Measurements from ENCODE around the gene FOXO6. TPM values are rescaled to one million over a fixed set of nuclear protein-coding genes. Genes with fewer than 3 reads are reported as not detected.
A peak's percentile ranks its signal among the peaks of the same experiment; 100 is the strongest.

The FOXO6 gene
- polyA plus RNA-seq, 1 donor (not counting 4 experiments of a cell fraction or from before 2014, with no cell fraction given), result not detected

DNA sequence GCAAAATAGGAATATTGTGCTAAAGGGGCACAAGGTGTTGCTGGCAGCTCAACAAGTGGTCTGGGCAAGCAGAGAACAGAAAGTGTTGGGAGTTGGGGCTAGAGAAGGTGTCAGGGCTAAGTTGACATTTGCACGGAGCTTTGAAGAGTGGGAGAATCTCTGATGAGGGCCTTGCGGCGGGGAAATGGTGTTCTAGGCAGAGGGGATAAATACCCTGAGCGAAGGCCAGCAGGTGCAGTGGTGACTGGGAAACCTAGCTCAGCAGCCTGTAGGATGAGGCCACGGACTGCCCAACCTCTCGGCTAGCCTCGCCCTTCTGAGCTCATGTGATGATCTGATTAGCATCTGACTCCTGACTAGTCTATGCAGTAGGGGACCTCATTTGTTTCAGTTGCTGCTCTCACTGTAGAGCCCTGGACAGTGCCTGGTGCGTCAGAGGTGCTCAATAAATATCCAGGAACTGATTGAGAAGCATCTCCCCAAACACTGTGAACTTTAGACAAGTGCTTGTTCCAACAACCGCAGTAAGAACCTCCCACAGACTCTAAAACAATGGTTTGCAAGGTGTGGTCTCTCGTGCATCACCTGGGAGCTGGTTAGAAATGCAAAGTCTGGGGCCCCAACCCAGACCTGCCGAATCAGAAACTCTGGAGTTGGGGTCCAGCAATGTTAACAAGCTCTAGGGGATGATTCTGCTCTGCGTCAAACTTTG is 1.0 kb upstream of the FOXO6 start:
- DNase-seq (ENCODE audit: low read depth, low spot score), result no peak
- no peaks in the 10 kb centered on the region for H3K79me2 ChIP-seq (ENCODE audit: control insufficient read depth, insufficient read depth, low read length)
- H4K20me1 ChIP-seq (ENCODE audit: control insufficient read depth, extremely low read depth, insufficient read depth, low read length), result peaks cover 7% of the 10 kb centered on the region
- no peaks in the 10 kb centered on the region for H3K9me3 ChIP-seq (ENCODE audit: control insufficient read depth, low read depth, low read length)
- peaks cover 3% of the 10 kb centered on the region for H3K9me1 ChIP-seq (ENCODE audit: control insufficient read depth, extremely low read depth, insufficient read depth, low read length)
- peaks cover 37% of the 10 kb centered on the region for H3K4me1 ChIP-seq (ENCODE audit: control insufficient read depth, extremely low read depth, insufficient read depth, low read length)
- no peaks in the 10 kb centered on the region for H3K36me3 ChIP-seq (ENCODE audit: control insufficient read depth in 2 of 2, extremely low read depth in 1 of 2, insufficient read depth in 2 of 2, low read length in 2 of 2)
- FAIRE-seq, result peak; percentile 69
- peak overlapping the region in 2 of 3 experiments; percentile 16 to 54 for H3K4me3 ChIP-seq (ENCODE audit: control insufficient read depth in 2 of 3, extremely low read depth in 1 of 3, insufficient read depth in 2 of 3, low read depth in 1 of 3, low read length in 3 of 3)
- H3K9ac ChIP-seq (ENCODE audit: control insufficient read depth, extremely low read depth, insufficient read depth, low read length), result no peak overlapping the region
- dilution Hi-C loops (cut with MboI; ENCODE audit: extremely low pct_ligation_motif_present, low sequenced_read_pairs), result no loop called here
- TF ChIP-seq, protein P1, sequence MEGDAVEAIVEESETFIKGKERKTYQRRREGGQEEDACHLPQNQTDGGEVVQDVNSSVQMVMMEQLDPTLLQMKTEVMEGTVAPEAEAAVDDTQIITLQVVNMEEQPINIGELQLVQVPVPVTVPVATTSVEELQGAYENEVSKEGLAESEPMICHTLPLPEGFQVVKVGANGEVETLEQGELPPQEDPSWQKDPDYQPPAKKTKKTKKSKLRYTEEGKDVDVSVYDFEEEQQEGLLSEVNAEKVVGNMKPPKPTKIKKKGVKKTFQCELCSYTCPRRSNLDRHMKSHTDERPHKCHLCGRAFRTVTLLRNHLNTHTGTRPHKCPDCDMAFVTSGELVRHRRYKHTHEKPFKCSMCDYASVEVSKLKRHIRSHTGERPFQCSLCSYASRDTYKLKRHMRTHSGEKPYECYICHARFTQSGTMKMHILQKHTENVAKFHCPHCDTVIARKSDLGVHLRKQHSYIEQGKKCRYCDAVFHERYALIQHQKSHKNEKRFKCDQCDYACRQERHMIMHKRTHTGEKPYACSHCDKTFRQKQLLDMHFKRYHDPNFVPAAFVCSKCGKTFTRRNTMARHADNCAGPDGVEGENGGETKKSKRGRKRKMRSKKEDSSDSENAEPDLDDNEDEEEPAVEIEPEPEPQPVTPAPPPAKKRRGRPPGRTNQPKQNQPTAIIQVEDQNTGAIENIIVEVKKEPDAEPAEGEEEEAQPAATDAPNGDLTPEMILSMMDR (optimal IDR thresholded peaks at IDR 0.05 in 1 of 3, IDR thresholded peaks at IDR 0.05 in 1 of 3, conservative IDR thresholded peaks at IDR 0.05 in 1 of 3; ENCODE audit: extremely low read depth in 1 of 3, insufficient read depth in 2 of 3, low read length in 3 of 3), result no peak
- H3K4me2 ChIP-seq (ENCODE audit: control insufficient read depth, extremely low read depth, insufficient read depth, low read depth, low read length), result peak overlapping the region; percentile 72
- H3K27ac ChIP-seq (ENCODE audit: control insufficient read depth, insufficient read depth, low read length), result no peak overlapping the region
- H2AFZ ChIP-seq (ENCODE audit: control insufficient read depth, low read length), result no peak overlapping the region
- peaks cover 32% of the 10 kb centered on the region for H3K27me3 ChIP-seq (ENCODE audit: control insufficient read depth, extremely low read depth, insufficient read depth, low read length)

DNA sequence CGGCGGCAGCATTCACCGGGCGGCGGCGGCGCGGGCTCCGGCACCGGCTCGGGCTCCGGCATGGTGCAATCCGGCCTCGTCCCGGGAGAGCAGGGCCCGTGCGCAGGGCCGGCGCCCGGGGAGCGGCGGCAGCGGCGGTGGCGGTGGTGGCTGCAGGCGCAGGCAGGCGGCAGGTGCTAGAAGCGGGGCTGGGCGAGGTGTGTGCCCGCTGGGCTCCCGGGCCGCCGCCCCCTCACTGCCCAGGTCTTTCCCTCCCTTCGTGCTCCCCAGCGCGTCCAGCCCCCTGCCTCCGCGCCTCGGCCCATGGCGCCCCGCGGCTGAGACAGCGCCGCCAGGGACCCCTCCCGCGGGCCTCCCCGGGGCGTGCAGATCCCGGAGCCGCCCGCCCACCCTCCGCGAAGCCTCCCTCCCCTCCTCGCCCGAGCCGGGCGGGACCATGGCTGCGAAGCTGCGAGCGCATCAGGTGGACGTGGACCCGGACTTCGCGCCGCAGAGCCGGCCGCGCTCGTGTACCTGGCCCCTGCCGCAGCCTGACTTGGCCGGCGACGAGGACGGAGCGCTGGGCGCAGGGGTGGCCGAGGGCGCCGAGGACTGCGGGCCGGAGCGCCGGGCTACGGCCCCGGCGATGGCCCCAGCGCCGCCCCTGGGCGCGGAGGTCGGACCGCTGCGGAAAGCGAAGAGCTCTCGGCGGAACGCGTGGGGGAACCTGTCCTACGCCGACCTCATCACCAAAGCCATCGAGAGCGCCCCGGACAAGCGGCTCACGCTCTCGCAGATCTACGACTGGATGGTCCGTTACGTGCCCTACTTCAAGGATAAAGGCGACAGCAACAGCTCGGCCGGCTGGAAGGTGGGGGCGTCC is 492 bp downstream of the FOXO6 start:
- Histone ChIP-seq H3K9me3 (ENCODE audit: control insufficient read depth, low read depth, low read length) (no peaks in the 10 kb centered on the region), H3K27me3 (ENCODE audit: control insufficient read depth, extremely low read depth, insufficient read depth, low read length) (peaks cover 45% of the 10 kb centered on the region), H2AFZ (ENCODE audit: control insufficient read depth, low read length) (peak overlapping the region; percentile 9), H3K36me3 (ENCODE audit: control insufficient read depth in 2 of 2, extremely low read depth in 1 of 2, insufficient read depth in 2 of 2, low read length in 2 of 2) (no peaks in the 10 kb centered on the region), H3K9me1 (ENCODE audit: control insufficient read depth, extremely low read depth, insufficient read depth, low read length) (peaks cover 3% of the 10 kb centered on the region), H3K4me2 (ENCODE audit: control insufficient read depth, extremely low read depth, insufficient read depth, low read depth, low read length) (peak overlapping the region; percentile 66), H3K4me3 (ENCODE audit: control insufficient read depth in 2 of 3, extremely low read depth in 1 of 3, insufficient read depth in 2 of 3, low read depth in 1 of 3, low read length in 3 of 3) (peak overlapping the region; percentile 18 to 49 (median 46)), H3K4me1 (ENCODE audit: control insufficient read depth, extremely low read depth, insufficient read depth, low read length) (peaks cover 38% of the 10 kb centered on the region), H4K20me1 (ENCODE audit: control insufficient read depth, extremely low read depth, insufficient read depth, low read length) (peaks cover 7% of the 10 kb centered on the region), H3K79me2 (ENCODE audit: control insufficient read depth, insufficient read depth, low read length) (no peaks in the 10 kb centered on the region), H3K9ac (ENCODE audit: control insufficient read depth, extremely low read depth, insufficient read depth, low read length) (no peak overlapping the region), H3K27ac (ENCODE audit: control insufficient read depth, insufficient read depth, low read length) (no peak overlapping the region)
- FAIRE-seq (no peak), DNase-seq (ENCODE audit: low read depth, low spot score) (no peak)
- dilution Hi-C loops (cut with MboI; ENCODE audit: extremely low pct_ligation_motif_present, low sequenced_read_pairs), result no loop called here
- peak; percentile 81 for TF ChIP-seq EZH2 (IDR thresholded peaks at IDR 0.05; ENCODE audit: low read length)
- TF ChIP-seq, protein P1 (optimal IDR thresholded peaks at IDR 0.05 in 1 of 3, IDR thresholded peaks at IDR 0.05 in 1 of 3, conservative IDR thresholded peaks at IDR 0.05 in 1 of 3; ENCODE audit: extremely low read depth in 1 of 3, insufficient read depth in 2 of 3, low read length in 3 of 3), result no peak
